HTERT RPE-1 (cell line): ENCODE data around the gene BTN1A1.
"Not testable (repeated sequence)": the region's sequence is repeated elsewhere in the genome, so short reads cannot be mapped to it uniquely, and the experiment has no call there.

Source experiments
- in situ Hi-C: fragments of 300-500 bp; cut with MboI; formaldehyde crosslinking; loops from 4 replicates; pipeline ENCODE4 v1.14.3; 2020; ENCODE audit warnings: low sequenced_read_pairs

BTN1A1 gene, protein sequence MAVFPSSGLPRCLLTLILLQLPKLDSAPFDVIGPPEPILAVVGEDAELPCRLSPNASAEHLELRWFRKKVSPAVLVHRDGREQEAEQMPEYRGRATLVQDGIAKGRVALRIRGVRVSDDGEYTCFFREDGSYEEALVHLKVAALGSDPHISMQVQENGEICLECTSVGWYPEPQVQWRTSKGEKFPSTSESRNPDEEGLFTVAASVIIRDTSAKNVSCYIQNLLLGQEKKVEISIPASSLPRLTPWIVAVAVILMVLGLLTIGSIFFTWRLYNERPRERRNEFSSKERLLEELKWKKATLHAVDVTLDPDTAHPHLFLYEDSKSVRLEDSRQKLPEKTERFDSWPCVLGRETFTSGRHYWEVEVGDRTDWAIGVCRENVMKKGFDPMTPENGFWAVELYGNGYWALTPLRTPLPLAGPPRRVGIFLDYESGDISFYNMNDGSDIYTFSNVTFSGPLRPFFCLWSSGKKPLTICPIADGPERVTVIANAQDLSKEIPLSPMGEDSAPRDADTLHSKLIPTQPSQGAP

DNA sequence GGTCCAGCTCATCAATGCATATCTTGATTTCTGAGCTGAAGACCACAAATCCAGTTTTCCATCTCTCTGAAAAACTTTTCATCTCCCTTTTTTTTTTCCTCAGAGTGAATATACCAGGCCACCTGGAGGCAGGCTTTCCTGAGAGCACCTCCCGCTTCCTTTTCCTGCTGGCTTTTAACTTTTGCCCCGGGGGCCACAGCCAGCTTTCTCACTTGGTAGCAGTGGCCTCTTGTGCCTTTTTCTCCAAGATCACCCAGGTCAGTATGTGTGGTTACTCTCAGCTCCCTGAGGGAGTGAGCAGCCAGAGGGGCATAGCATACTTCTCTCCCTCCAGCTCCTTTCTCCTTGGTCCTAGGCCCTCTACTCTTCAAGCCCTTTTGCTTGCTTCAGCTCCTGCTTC, at the start of gene BTN1A1:
Gene BTN1A1, plus strand, starts transcription at position 202 of the 400 bp plus-strand sequence. CDS start 984 bp downstream, outside the sequence.
- in situ Hi-C loops = no loop called here

GRCh38 chr6:26452631-26453235, 47.4 kb upstream of the BTN1A1 start:
- in situ Hi-C loops = no loop called here

GRCh38 chr6:26454631-26455030, 45.5 kb upstream of the BTN1A1 start:
- in situ Hi-C loops = no loop called here

- in situ Hi-C loops = no loop called here
Measured at GRCh38 chr6:26455357-26455970, 44.6 kb upstream of the BTN1A1 start.

- in situ Hi-C loops = no loop called here
Measured at GRCh38 chr6:26457264-26457805, 42.8 kb upstream of the BTN1A1 start.

DNA sequence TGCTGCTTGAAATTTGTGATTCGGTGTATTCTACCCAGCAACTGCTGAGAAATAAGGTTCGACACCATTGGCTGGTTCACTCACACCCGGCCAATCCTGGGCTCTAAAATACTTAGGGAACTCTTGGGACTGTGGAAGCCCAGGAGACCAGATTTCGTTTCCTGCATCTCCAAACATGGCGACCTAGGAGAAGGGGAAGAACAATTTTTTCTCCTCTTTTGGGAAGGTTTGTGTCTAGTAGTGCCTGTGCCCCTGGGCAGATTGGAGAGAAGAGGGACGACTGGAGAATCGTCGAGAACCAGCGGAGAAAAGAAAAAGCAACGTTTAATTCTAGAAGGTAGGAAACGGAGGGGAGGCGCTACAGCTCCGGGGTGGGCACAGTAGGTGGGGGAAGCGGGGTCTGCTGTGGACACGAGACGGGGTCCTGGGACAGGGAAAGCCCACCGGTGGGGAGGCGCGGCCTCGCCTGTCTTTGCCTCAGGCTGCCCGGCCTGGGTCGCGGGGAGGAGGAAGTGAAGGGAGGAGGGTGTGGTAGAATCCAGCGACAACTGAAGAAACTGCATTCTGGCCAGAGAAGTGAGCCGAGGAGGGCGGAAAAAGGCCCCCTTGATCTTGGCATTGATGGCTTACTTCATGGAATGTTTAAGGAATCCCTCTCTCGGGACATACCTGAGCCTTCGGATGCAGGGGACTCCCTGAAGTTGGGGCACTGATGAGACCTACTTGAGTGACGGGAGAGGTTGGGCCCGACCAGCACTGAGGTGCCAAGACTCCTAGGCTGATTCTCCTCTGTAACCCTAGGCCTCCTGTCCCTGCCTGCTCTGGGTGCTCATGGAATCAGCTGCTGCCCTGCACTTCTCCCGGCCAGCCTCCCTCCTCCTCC, 42.1 kb upstream of the BTN1A1 start, which contains the start of gene BTN2A1:
Gene BTN2A1, plus strand, starts transcription at position 150 of the 883 bp plus-strand sequence. Its CDS starts 682 bp downstream, at position 832.
- in situ Hi-C loops = no loop called here

DNA sequence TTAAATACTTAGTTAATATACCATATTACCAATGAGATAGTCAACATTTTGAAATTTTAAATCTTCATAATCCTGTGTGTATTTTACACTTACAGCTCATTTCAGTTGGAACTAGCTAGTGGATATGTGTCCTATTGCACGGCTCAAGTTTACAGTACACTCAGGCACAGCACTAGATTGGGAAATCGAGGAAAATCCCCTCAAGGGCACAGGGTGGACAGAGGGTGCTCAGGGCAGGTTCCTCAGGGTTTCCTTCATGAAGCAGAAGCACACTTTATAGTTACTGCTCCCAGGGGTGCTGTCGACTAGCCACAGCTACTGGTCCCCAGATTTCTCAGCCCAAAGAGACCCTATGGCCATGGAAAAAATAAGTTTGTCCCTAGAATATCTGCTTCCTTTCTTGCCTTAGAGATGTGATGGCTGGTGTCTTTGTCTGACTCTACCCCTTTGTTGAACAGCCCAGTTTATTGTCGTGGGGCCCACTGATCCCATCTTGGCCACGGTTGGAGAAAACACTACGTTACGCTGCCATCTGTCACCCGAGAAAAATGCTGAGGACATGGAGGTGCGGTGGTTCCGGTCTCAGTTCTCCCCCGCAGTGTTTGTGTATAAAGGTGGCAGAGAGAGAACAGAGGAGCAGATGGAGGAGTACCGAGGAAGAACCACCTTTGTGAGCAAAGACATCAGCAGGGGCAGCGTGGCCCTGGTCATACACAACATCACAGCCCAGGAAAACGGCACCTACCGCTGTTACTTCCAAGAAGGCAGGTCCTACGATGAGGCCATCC, 40.9 kb upstream of the BTN1A1 start:
- in situ Hi-C loops = no loop called here

- in situ Hi-C loops = not testable (repeated sequence)
Measured at GRCh38 chr6:26461353-26461752, 38.8 kb upstream of the BTN1A1 start.

DNA sequence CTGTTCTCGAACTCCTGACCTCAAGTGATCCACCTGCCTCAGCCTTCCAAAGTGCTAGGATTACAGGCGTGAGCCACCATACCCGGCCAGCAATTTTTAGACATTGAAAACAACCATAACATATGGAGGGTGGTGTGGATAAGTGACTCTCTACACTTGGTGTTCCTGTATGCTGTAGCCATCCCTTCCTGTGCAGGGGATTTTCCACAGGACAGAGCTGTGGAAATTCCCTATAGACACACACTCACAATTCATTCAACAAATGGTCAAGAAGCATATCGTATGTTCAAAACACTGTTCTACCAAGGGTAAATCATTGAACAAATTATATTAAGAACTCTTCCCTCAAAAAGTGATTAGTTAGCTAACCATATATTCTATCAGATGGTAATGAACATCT, 36.1 kb upstream of the BTN1A1 start:
- in situ Hi-C loops = no loop called here

- in situ Hi-C loops = no loop called here
Measured at GRCh38 chr6:26464416-26465131, 35.5 kb upstream of the BTN1A1 start.

GRCh38 chr6:26465776-26466175, 34.3 kb upstream of the BTN1A1 start:
- in situ Hi-C loops = no loop called here

- in situ Hi-C loops = no loop called here
Measured at GRCh38 chr6:26468829-26469228, 31.3 kb upstream of the BTN1A1 start.

GRCh38 chr6:26470643-26471042, 29.5 kb upstream of the BTN1A1 start:
- in situ Hi-C loops = no loop called here

DNA sequence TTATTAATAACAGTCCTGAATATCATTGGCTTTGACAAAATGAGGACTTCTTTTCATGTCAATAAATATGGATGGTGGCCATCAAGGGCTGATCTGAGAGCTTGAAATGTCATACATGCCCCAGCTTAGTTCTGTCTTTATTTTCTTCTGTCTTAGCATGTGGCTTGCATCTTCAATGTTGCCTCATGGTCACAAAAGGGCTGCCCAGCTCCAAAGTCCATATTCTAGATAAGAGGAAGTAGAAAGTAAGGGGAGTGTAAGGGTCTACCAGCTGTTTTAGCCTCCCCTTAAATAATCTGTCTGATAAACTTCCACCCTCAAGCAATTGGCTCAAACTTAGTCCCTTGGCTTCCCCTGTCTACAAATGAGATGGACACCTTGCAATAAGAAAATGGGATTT, 28.1 kb upstream of the BTN1A1 start:
- in situ Hi-C loops = no loop called here

GRCh38 chr6:26472549-26473290, 27.4 kb upstream of the BTN1A1 start:
- in situ Hi-C loops = no loop called here

- in situ Hi-C loops = no loop called here
Measured at GRCh38 chr6:26473429-26473757, 26.7 kb upstream of the BTN1A1 start.

DNA sequence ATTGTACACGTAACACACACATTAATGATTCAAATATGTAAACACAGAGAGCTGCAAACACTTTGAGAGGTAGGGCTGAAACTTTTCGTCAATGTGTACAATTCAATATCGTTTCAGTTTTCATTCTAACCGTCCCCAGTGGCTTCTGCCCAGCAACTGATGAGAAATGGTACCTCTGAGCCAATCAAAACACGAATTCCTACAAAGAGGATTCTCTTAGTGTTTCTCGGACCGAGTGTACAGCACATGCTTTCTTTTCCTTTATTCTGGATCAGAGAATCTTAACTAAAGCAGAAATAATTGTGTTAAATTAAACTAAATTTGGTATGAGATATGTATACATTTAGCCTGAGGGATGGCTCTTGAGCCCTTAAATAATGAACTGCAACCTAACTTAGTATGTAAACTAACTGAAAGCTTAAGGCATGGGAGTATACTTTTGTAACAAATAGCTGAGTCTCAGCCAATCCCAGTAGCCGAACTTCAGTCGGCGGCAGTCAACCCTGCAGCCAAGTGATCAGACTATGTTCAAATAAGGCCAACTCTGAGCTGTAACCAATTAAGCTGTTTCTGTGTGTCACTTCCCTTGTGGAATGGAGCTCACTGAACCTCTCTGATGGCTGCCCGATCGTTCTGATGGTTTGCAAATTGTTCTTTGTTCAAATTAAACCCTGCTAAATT, 26.2 kb upstream of the BTN1A1 start:
- in situ Hi-C loops = no loop called here

GRCh38 chr6:26474439-26474881, 25.6 kb upstream of the BTN1A1 start:
- in situ Hi-C loops = no loop called here
